Fibroblast of peridontal ligament (primary cell): ENCODE data around the gene CWH43.
A peak's percentile ranks its signal among the peaks of the same experiment; 100 is the strongest.
"Not testable (repeated sequence)": the region's sequence is repeated elsewhere in the genome, so short reads cannot be mapped to it uniquely, and the experiment has no call there.

Experiments used
- DNase-seq: peaks from one replicate; pipeline ENCODE4 v3.0.0-alpha.2; 2010; ENCODE audit errors: extremely low read depth

The CWH43 gene

DNA sequence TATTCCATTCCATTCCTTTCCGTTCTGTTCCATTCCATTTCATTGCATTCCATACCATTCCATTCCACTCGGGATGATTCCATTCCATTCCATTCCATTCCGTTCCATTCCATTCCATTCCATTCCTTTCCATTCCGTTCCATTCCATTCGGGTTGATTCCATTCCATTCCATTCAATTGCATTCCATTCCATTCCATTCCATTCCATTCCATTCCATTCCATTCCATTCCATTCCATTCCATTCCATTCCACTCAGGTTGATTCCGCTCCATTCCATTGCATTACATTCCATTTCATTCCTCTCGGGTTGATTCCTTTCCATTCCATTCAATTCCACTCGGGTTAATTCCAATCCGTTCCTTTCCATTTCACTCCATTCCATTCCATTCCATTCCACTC lies 111.0 kb downstream of the CWH43 start:
- DNase-seq: not testable (repeated sequence)

DNA sequence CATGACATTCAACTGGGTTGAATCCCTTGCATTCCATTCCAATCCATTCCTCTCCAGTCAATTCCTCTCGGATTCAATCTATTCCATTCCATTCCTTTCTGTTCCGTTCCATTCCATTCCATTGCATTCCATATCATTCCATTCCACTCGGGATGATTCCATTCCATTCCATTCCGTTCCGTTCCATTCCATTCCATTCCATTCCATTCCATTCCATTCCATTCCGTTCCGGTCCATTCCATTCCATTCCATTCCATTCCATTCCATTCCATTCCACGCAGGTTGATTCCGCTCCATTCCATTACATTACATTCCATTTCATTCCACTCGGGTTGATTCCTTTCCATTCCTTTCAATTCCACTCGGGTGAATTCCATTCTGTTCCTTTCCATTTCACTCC lies 111.4 kb downstream of the CWH43 start:
- DNase-seq: not testable (repeated sequence)

DNA sequence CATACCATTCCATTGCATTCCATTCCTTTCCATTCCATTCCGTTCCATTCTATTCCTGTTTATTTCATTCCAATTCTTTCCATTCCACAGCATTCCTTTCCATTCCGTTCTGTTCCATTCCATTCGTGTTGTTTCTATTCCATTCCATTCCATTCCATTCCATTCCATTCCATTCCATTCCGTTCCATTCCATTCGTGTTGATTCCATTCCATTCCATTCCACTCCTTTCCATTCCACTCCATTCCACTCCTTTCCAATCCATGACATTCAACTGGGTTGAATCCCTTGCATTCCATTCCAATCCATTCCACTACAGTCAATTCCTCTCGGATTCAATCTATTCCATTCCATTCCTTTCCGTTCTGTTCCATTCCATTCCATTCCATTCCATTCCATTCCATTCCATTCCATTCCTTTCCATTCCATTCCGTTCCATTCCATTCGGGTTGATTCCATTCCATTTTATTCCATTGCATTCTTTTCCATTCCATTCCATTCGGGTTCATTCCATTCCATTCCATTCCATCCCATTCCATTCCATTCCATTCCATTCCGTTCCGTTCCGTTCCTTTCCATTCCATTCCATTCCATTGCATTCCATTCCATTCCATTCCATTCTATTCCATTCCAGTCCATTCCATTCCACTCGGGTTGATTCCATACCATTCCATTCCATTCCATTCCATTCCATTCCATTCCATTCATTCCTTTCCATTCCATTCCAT lies 112.1 kb downstream of the CWH43 start:
- DNase-seq: not testable (repeated sequence)

DNA sequence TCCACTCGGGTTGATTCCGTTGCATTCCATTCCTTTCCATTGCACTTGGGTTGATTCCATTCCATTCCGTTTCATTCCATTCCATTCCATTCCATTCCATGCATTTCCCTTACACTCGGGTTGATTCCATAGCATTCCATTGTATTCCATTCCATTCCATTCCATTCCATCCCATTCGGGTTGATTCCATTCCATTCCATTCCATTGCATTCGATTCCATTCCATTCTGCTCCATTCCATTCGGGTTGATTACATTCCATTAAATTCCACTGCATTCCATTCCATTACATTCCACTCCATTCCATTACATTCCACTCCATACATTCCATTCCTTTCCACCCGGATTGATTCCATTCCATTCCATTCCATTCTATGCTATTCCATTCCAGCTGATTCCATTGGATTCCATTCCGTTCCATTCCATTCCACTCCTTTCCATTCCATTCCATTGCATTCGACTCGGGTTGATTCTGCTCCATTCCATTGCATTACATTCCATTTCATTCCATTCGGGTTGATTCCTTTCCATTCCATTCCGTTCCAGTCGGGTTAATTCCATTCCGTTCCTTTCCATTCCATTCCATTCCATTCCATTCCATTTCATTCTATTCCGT lies 113.9 kb downstream of the CWH43 start:
- not testable (repeated sequence) for DNase-seq

DNA sequence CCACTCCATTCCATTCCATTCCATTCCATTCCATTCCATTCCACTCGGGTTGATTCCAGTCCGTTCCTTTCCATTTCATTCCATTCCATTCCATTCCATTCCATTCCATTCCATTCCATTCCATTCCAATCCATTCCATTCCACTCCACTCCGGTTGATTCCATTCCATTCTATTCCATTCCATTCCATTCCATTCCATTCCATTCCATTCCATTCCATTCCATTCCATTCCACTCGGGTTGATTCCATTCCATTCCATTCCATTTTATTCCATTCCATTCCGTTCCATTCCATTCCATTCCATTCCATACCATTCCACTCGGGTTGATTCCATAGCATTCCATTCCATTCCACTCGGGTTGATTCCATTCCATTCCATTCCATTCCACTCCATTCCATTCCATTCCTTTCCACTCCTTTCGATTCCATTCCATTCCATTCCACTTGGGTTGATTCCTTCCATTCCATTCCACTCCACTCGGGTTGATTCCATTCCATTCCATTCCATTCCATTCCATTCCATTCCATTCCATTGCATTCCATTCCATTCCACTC lies 116.3 kb downstream of the CWH43 start:
- not testable (repeated sequence) for DNase-seq

DNA sequence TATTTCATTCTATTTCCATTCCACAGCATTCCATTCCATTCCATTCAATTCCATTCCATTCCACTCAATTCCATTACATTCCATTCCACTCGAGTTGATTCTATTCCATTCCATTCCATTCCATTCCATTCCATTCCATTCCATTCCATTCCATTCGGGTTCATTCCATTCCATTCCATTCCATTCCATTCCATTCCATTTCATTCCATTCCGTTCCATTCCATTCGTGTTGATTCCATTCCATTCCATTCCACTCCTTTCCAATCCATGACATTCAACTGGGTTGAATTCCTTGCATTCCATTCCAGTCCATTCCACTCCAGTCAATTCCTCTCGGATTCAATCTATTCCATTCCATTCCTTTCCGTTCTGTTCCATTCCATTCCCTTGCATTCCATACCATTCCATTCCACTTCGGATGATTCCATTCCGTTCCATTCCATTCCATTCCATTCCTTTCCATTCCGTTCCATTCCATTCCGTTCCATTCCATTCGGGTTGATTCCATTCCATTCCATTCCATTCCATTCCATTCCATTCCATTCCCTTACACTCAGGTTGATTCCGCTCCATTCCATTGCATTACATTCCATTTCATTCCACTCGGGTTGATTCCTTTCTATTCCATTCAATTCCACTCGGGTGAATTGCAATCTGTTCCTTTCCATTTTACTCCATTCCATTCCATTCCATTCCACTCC lies 117.5 kb downstream of the CWH43 start:
- DNase-seq: not testable (repeated sequence)

DNA sequence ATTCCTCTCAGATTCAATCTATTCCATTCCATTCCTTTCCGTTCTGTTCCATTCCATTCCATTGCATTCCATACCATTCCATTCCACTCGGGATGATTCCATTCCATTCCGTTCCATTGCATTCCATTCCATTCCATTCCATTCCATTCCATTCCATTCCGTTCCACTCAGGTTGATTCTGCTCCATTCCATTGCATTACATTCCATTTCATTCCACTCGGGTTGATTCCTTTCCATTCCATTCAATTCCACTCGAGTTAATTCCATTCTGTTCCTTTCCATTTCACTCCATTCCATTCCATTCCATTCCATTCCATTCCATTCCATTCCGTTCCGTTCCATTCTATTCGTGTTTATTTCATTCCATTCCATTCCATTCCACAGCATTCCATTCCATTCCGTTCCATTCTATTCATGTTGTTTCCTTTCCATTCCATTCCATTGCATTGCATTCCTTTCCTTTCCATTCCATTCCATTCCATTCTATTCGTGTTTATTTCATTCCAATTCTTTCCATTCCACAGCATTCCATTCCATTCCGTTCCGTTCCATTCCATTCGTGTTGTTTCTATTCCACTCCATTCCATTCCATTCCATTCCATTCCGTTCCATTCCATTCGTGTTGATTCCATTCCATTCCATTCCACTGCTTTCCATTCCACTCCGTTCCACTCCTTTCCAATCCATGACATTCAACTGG lies 118.3 kb downstream of the CWH43 start:
- peak; percentile 23 for DNase-seq

DNA sequence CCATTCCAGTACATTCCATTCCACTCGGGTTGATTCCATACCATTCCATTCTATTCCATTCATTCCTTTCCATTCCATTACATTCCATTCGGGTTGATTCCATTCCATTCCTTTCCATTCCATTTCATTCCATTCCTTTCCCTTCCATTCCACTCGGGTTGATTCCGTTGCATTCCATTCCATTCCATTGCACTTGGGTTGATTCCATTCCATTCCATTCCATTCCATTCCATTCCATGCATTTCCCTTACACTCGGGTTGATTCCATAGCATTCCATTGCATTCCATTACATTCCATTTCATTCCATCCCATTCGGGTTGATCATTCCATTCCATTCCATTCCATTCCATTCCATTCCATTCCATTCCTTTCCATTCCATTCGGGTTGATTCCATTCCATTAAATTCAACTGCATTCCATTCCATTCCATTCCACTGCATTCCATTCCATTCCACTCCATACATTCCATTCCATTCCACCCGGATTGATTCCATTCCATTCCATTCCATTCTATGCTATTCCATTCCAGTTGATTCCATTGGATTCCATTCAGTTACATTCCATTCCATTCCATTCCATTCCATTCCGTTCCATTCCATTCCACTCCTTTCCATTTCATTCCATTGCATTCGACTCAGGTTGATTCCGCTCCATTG lies 119.3 kb downstream of the CWH43 start:
- DNase-seq: peak; percentile 19

DNA sequence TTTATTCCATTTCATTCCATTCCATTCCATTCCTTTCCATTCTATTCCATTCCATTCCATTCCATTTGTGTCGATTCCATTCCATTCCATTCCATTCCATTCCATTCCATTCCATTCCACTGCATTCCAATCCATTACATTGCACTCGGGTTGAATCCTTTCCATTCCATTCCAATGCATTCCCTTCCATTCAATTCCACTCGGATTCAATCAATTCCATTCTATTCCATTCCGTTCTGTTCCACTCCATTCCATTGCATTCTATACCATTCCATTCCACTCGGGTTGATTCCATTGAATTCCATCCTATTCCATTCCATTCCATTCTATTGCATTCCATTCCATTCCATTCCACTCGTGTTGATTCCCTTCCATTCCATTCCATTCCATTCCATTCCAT lies 121.2 kb downstream of the CWH43 start:
- DNase-seq: peak; percentile 45

DNA sequence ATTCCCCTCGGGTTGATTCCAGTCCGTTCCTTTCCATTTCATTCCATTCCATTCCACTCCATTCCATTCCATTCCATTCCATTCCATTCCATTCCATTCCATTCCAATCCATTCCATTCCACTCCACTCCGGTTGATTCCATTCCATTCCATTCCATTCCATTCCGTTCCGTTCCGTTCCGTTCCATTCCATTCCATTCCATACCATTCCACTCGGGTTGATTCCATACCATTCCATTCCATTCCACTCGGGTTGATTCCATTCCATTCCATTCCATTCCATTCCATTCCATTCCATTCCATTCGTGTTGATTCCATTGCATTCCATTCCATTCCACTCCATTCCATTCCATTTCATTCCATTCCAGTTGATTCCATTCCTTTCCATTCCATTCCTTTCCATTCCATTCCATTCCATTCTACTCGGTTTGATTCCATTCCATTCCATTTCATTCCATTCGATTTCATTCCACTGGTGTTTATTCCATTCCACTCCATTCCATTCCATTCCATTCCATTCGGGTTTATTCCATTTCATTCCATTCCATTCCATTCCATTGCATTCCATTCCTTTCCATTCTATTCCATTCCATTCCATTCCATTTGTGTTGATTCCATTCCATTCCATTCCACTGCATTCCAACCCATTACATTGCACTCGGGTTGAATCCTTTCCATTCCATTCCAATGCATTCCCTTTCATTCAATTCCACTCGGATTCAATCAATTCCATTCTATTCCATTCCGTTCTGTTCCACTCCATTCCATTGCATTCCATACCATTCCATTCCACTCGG lies 122.3 kb downstream of the CWH43 start:
- not testable (repeated sequence) for DNase-seq

DNA sequence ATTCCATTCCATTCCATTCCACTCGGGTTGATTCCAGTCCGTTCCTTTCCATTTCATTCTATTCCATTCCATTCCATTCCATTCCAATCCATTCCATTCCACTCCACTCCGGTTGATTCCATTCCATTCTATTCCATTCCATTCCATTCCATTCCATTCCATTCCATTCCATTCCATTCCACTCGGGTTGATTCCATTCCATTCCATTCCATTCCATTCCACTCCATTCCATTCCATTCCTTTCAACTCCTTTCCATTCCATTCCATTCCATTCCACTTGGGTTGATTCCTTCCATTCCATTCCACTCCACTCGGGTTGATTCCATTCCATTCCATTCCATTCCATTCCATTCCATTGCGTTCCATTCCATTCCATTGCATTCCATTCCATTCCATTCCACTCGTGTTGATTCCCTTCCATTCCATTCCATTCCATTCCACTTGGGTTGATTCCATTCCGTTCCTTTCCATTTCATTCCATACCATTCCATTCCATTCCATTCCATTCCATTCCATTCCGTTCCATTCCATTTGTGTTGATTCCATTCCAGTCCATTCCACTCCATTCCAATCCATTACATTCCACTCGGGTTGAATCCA lies 123.6 kb downstream of the CWH43 start:
- DNase-seq: not testable (repeated sequence)

DNA sequence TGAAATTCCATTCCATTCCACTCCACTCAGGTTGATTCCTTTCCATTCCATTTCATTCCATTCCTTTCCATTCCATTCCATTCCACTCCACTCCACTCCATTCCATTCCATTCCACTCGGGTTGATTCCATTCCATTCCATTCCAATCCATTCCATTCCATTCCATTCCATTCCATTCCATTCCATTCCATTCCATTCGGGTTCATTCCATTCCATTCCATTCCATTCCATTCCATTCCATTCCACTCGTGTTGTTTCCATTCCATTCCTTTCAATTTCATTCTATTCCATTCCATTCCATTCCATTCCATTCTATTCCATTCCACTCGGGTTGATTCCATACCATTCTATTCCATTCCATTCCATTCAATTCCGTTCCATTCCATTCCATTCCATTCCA lies 124.5 kb downstream of the CWH43 start:
- not testable (repeated sequence) for DNase-seq
